Spleen (tissue), 7 donors: ENCODE data around the gene MPZL1.

Experiments used
- POLR2A ChIP-seq, 3 donors: fragments of 450-650 bp; IDR thresholded peaks; one replicate each; pipeline ENCODE4 v1.5.1; 2017; ENCODE audit warnings: antibody characterized with exemption in 3 of 3, mild to moderate bottlenecking in 1 of 3
- POLR2AphosphoS5 ChIP-seq, 3 donors: sonication (generic); formaldehyde crosslinking; IDR thresholded peaks; one replicate each; pipeline ENCODE4 v1.5.1; 2017; ENCODE audit warnings: antibody characterized with exemption in 3 of 3
- TF ChIP-seq, protein P1 (sequence below), 11 experiments: fragments of 200-600 bp in 7 of 11; fragments of 450-650 bp in 4 of 11; sonication (generic) in 4 of 11; IDR thresholded peaks in 8 of 11; conservative IDR thresholded peaks in 3 of 11; 1 replicate in 7 of 11; 2 replicates in 4 of 11; pipeline versions ENCODE4 v1.4.0 to v1.8.0; 2016 to 2021; ENCODE audit warnings: antibody characterized with exemption in 11 of 11, inconsistent platforms in 4 of 11, mild to moderate bottlenecking in 1 of 11
- donor health status: DM: no; HTN: no; CAD: no; lungs with moderate emphysema.
- donor health status: DM: no; HTN: no; CAD: no.
- donor health status: DM: no; HTN: no; CAD: no.

DNA sequence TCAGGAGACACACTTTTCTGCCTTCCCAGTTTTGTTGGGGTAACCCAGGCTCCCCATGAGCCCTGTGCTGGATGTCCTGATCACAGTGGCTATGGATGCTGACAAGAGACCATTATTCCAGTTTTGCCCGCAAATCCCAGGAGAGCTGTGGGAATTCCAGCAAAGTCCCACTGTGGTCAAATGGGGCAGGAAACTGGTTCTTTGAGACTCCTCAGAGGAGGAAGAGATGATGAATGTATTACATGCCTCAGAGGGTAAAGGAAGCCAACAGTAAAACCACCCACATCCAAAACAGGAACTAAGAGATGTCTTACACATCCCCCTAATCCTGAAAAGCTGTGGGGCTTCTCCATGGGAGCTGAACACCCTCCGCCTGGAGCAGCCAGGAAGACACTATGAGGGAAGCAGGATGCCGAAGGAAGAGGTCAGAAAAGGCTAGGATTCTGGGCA is 12.8 kb upstream of the MPZL1 start:
- TF ChIP-seq, protein P1, sequence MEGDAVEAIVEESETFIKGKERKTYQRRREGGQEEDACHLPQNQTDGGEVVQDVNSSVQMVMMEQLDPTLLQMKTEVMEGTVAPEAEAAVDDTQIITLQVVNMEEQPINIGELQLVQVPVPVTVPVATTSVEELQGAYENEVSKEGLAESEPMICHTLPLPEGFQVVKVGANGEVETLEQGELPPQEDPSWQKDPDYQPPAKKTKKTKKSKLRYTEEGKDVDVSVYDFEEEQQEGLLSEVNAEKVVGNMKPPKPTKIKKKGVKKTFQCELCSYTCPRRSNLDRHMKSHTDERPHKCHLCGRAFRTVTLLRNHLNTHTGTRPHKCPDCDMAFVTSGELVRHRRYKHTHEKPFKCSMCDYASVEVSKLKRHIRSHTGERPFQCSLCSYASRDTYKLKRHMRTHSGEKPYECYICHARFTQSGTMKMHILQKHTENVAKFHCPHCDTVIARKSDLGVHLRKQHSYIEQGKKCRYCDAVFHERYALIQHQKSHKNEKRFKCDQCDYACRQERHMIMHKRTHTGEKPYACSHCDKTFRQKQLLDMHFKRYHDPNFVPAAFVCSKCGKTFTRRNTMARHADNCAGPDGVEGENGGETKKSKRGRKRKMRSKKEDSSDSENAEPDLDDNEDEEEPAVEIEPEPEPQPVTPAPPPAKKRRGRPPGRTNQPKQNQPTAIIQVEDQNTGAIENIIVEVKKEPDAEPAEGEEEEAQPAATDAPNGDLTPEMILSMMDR (IDR thresholded peaks at IDR 0.05 in 8 of 11, conservative IDR thresholded peaks at IDR 0.05 in 3 of 11): no peak
- TF ChIP-seq POLR2A (IDR thresholded peaks at IDR 0.05): no peak
- peak in 2 of 3 donors; percentile 45 to 53 for TF ChIP-seq POLR2AphosphoS5 (IDR thresholded peaks at IDR 0.05)
